ENCODE data around the gene THSD4.

DNA sequence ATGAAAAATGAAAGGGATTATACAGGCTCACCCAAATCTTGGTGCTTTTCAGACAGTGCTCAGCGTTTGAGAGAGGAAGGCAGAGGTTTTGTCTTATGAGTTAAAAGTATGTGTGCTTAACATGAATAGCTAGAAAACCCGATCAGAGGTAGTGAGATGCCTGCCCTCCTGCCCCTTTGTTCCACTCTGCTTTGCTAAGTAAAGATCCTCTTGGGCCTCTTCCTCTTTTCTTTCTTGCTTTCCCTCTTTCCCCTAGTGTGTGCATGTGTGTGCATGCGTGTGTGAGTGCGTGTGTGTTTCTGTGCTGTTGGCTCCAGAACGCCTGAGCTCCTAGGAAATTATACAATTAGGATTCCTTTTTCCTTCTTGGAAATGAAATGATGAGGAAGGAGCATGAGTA lies 433.8 kb downstream of the THSD4 start:
- TF ChIP-seq, protein P1, sequence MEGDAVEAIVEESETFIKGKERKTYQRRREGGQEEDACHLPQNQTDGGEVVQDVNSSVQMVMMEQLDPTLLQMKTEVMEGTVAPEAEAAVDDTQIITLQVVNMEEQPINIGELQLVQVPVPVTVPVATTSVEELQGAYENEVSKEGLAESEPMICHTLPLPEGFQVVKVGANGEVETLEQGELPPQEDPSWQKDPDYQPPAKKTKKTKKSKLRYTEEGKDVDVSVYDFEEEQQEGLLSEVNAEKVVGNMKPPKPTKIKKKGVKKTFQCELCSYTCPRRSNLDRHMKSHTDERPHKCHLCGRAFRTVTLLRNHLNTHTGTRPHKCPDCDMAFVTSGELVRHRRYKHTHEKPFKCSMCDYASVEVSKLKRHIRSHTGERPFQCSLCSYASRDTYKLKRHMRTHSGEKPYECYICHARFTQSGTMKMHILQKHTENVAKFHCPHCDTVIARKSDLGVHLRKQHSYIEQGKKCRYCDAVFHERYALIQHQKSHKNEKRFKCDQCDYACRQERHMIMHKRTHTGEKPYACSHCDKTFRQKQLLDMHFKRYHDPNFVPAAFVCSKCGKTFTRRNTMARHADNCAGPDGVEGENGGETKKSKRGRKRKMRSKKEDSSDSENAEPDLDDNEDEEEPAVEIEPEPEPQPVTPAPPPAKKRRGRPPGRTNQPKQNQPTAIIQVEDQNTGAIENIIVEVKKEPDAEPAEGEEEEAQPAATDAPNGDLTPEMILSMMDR (IDR thresholded peaks at IDR 0.05; ENCODE audit: low read depth, low read length, poor library complexity, severe bottlenecking), result no peak
- no peak for TF ChIP-seq EZH2phosphoT487 (IDR thresholded peaks at IDR 0.05; ENCODE audit: borderline replicate concordance, low read length)
